CD4-positive, alpha-beta T cell treated with Interleukin-15 for 1 hour (primary cell): ENCODE results near the gene GTF3C1.

ENCODE experiments used
- DNase-seq: peaks from one replicate; pipeline ENCODE4 v3.0.0-alpha.2; 2020

The GTF3C1 gene

GRCh38 chr16:27517664-27518063, 32.0 kb downstream of the GTF3C1 start:
- no peak for DNase-seq

GRCh38 chr16:27516365-27516764, 33.3 kb downstream of the GTF3C1 start:
- no peak for DNase-seq

- no peak for DNase-seq
These were observed 33.8 kb downstream of the GTF3C1 start for GRCh38 chr16:27515874-27516353.

GRCh38 chr16:27514806-27515205, 34.9 kb downstream of the GTF3C1 start:
- no peak for DNase-seq

GRCh38 chr16:27511657-27512448, 37.9 kb downstream of the GTF3C1 start:
- no peak for DNase-seq

GRCh38 chr16:27508476-27508875, 41.2 kb downstream of the GTF3C1 start:
- DNase-seq = no peak

GRCh38 chr16:27506771-27507170, 42.9 kb downstream of the GTF3C1 start:
- no peak for DNase-seq

- no peak for DNase-seq
These were observed 44.1 kb downstream of the GTF3C1 start for GRCh38 chr16:27505297-27506236.

- DNase-seq = no peak
These were observed 46.1 kb downstream of the GTF3C1 start for GRCh38 chr16:27503662-27504061.

GRCh38 chr16:27500801-27501200, 48.9 kb downstream of the GTF3C1 start:
- no peak for DNase-seq

GRCh38 chr16:27499659-27500055, 50.1 kb downstream of the GTF3C1 start:
- DNase-seq = no peak

- no peak for DNase-seq
These were observed 50.6 kb downstream of the GTF3C1 start for GRCh38 chr16:27498916-27499658.

GRCh38 chr16:27498031-27498825, 51.5 kb downstream of the GTF3C1 start:
- DNase-seq = no peak

- DNase-seq = no peak
These were observed 54.5 kb downstream of the GTF3C1 start for GRCh38 chr16:27495191-27495590.

- DNase-seq = no peak
These were observed 57.1 kb downstream of the GTF3C1 start for GRCh38 chr16:27492588-27492979.

GRCh38 chr16:27491894-27492587, 57.7 kb downstream of the GTF3C1 start:
- no peak for DNase-seq

GRCh38 chr16:27489906-27490305, 59.8 kb downstream of the GTF3C1 start:
- no peak for DNase-seq

GRCh38 chr16:27489421-27489820, 60.3 kb downstream of the GTF3C1 start:
- DNase-seq = no peak

GRCh38 chr16:27486760-27487159, 63.0 kb downstream of the GTF3C1 start:
- no peak for DNase-seq

GRCh38 chr16:27486344-27486743, 63.4 kb downstream of the GTF3C1 start:
- no peak for DNase-seq

- no peak for DNase-seq
These were observed 63.9 kb downstream of the GTF3C1 start for GRCh38 chr16:27485811-27486210.

GRCh38 chr16:27485126-27485525, 64.6 kb downstream of the GTF3C1 start:
- no peak for DNase-seq
